A549 (cell line): Measurements from ENCODE around the gene SCAP. TPM values are rescaled to one million over a fixed set of nuclear protein-coding genes. Genes with fewer than 3 reads are reported as not detected.

Experiments
- ATAC-seq, 2 experiments: fragments of 200-7000 bp in 1 of 2; fragments of >200 bp in 1 of 2; cut with Nextera tagmentation in 1 of 2; cut with Tn5 transposase in 1 of 2; 3 replicates each; pipeline versions ENCODE4 v1.8.0 to v1.9.1; 2018 to 2020; ENCODE audit warnings: mild to moderate bottlenecking in 1 of 2, moderate library complexity in 1 of 2
- CTCF ChIA-PET: fragments of 300-600 bp; sonication (Branson Sonifier 250); formaldehyde crosslinking; extraction: SDS; loops from one replicate; lab custom pipeline; 2021; ENCODE audit warnings: antibody characterized with exemption, inconsistent platforms; lab: Yijun Ruan, JAX
- POLR2A ChIA-PET: fragments of 350-600 bp; formaldehyde crosslinking; extraction: SDS; loops from one replicate; lab custom pipeline; 2021; ENCODE audit warnings: antibody characterized with exemption, inconsistent platforms; lab: Yijun Ruan, JAX
- DNase-seq, 2 experiments: peaks; one replicate each; pipeline versions ENCODE4 v3.0.0 to v3.0.0-alpha.2; 2011 to 2016; ENCODE audit warnings: low read depth in 1 of 2, low spot score in 1 of 2
- FAIRE-seq: peaks from 2 replicates; lab custom pipeline; 2011; peaks lifted over from hg19 to GRCh38; lab: Jason Lieb, UNC
- H3K27ac ChIP-seq, 2 experiments: fragments of >200 bp; sonication (Bioruptor Twin); formaldehyde crosslinking; 3 replicates each; pipeline ENCODE4 v1.5.1; 2016 to 2017
- H3K4me1 ChIP-seq: fragments of >200 bp; sonication (Bioruptor Twin); formaldehyde crosslinking; 3 replicates; pipeline ENCODE4 v1.6.1; 2016
- H3K4me2 ChIP-seq: fragments of >200 bp; sonication (Bioruptor Twin); formaldehyde crosslinking; 3 replicates; pipeline ENCODE4 v1.6.1; 2016
- H3K4me3 ChIP-seq: fragments of >200 bp; sonication (Bioruptor Twin); formaldehyde crosslinking; 3 replicates; pipeline ENCODE4 v1.5.1; 2016
- H3K9me3 ChIP-seq: fragments of >200 bp; sonication (Bioruptor Twin); formaldehyde crosslinking; 3 replicates; pipeline ENCODE4 v1.6.1; 2016
- CBX2 ChIP-seq: fragments of 200-600 bp; sonication (generic); IDR thresholded peaks from 2 replicates; pipeline ENCODE4 v1.6.1; 2016; ENCODE audit warnings: low read depth, mild to moderate bottlenecking, borderline replicate concordance
- CBX8 ChIP-seq: fragments of 200-600 bp; sonication (generic); IDR thresholded peaks from 2 replicates; pipeline ENCODE4 v1.6.1; 2016
- CHD2 ChIP-seq: fragments of 150-350 bp; IDR thresholded peaks from 2 replicates; pipeline ENCODE4 v1.6.1; 2014; ENCODE audit warnings: low read length; ENCODE audit not compliant: partially characterized antibody
- EHF ChIP-seq: fragments of 250-450 bp; sonication (Bioruptor Pico); IDR thresholded peaks from 2 replicates; pipeline ENCODE4 v1.5.0; 2020; ENCODE audit warnings: mild to moderate bottlenecking
- EHMT2 ChIP-seq: fragments of 200-600 bp; sonication (generic); IDR thresholded peaks from 2 replicates; pipeline ENCODE4 v1.6.1; 2016; ENCODE audit warnings: antibody characterized with exemption, low read depth, mild to moderate bottlenecking, moderate library complexity
- HOXA7 ChIP-seq: fragments of 250-450 bp; sonication (Bioruptor Pico); IDR thresholded peaks from 2 replicates; pipeline ENCODE4 v1.5.0; 2020; ENCODE audit warnings: mild to moderate bottlenecking, moderate library complexity
- JUN ChIP-seq, 2 experiments: fragments of >200 bp; sonication (Bioruptor Twin); formaldehyde crosslinking; IDR thresholded peaks; 2 replicates in 1 of 2; 3 replicates in 1 of 2; pipeline ENCODE4 v1.6.1; 2016 to 2017
- JUNB ChIP-seq: fragments of >200 bp; sonication (Bioruptor Twin); formaldehyde crosslinking; IDR thresholded peaks from 2 replicates; pipeline ENCODE4 v1.6.1; 2016
- KDM5A ChIP-seq: fragments of 200-600 bp; sonication (generic); IDR thresholded peaks from 2 replicates; pipeline ENCODE4 v1.6.1; 2016; ENCODE audit warnings: antibody characterized with exemption, mild to moderate bottlenecking
- MAFK ChIP-seq: fragments of 450-650 bp; IDR thresholded peaks from 2 replicates; pipeline ENCODE4 v1.6.1; 2014; ENCODE audit not compliant: partially characterized antibody
- NPAS2 ChIP-seq: fragments of 250-450 bp; sonication (Bioruptor Pico); IDR thresholded peaks from 2 replicates; pipeline ENCODE4 v1.8.0; 2022; ENCODE audit warnings: mild to moderate bottlenecking, moderate library complexity, borderline replicate concordance
- POLR2AphosphoS2 ChIP-seq: conservative IDR thresholded peaks from 2 replicates; pipeline ENCODE4 v1.6.1; 2012; ENCODE audit warnings: low read length, improper control_type of control experiment, inconsistent platforms
- RAD21 ChIP-seq, 2 experiments: fragments of >200 bp in 1 of 2; sonication (Bioruptor Twin) in 1 of 2; formaldehyde crosslinking in 1 of 2; IDR thresholded peaks in 1 of 2; conservative IDR thresholded peaks in 1 of 2; 2 replicates in 1 of 2; 3 replicates in 1 of 2; pipeline ENCODE4 v1.6.1; 2012 to 2018; ENCODE audit warnings: inconsistent platforms in 1 of 2
- RFX5 ChIP-seq: fragments of 450-650 bp; IDR thresholded peaks from 2 replicates; pipeline ENCODE4 v1.7.1; 2014; ENCODE audit warnings: antibody characterized with exemption, mild to moderate bottlenecking, moderate library complexity
- RNF2 ChIP-seq: fragments of 200-600 bp; sonication (generic); IDR thresholded peaks from 2 replicates; pipeline ENCODE4 v1.6.1; 2016; ENCODE audit warnings: low read depth, mild to moderate bottlenecking, antibody characterized with exemption, moderate library complexity, borderline replicate concordance
- SREBF2 ChIP-seq: fragments of 450-650 bp; IDR thresholded peaks from 2 replicates; pipeline ENCODE4 v1.6.1; 2014; ENCODE audit warnings: mild to moderate bottlenecking, moderate library complexity
- TFCP2L1 ChIP-seq: fragments of 250-450 bp; sonication (Bioruptor Pico); IDR thresholded peaks from 2 replicates; pipeline ENCODE4 v1.5.0; 2021; ENCODE audit warnings: mild to moderate bottlenecking
- ZC3H11A ChIP-seq: fragments of 450-650 bp; IDR thresholded peaks from 2 replicates; pipeline ENCODE4 v1.6.1; 2014; ENCODE audit warnings: antibody characterized with exemption, mild to moderate bottlenecking
- ZSCAN20 ChIP-seq: fragments of 250-450 bp; sonication (Bioruptor Pico); IDR thresholded peaks from 2 replicates; pipeline ENCODE4 v1.8.0; 2022; ENCODE audit warnings: mild to moderate bottlenecking, moderate library complexity
- WGBS: methylation state at CpG from one replicate; pipeline ENCODE4 v1.1.6; 2017; ENCODE audit errors: missing lambda C conversion rate; 5-methylcytosine and 5-hydroxymethylcytosine counted together
- polyA plus RNA-seq, 4 experiments: library from polyadenylated mRNA; depleted of rRNA in 3 of 4; stranded (reverse); fragments of >200 nt; fragmentation: RNase III in 1 of 4; extraction: RNeasy Plus Mini Kit Qiagen cat#74134 plus additional on column Dnase treatment in 1 of 4; gene quantifications; 2 replicates in 3 of 4; 3 replicates in 1 of 4; pipeline ENCODE4 v1.2.3, GENCODE V29; 2011 to 2017
- TF ChIP-seq, protein P1 (sequence below): fragments of >200 bp; sonication (Bioruptor Twin); formaldehyde crosslinking; IDR thresholded peaks from 3 replicates; pipeline ENCODE4 v1.5.1; 2016
- TF ChIP-seq, protein P2 (sequence below): fragments of >200 bp; sonication (Bioruptor Twin); formaldehyde crosslinking; IDR thresholded peaks from 3 replicates; pipeline ENCODE4 v1.6.1; 2016

SCAP gene
- polyA plus RNA-seq, 2 of the 4 experiments (the other 2 are of a cell fraction): 12.9 to 25.9 TPM

GRCh38 chr3:47432673-47433072 lies 43.1 kb downstream of the SCAP start:
- no peak for ATAC-seq
- no peak for FAIRE-seq
- Histone ChIP-seq H3K9me3 (no peaks in the 10 kb centered on the region), H3K4me1 (no peaks in the 10 kb centered on the region), H3K4me2 (no peak overlapping the region), H3K27ac (no peak overlapping the region), H3K4me3 (no peak overlapping the region)
- CTCF ChIA-PET: interaction anchor here (0.5 to 2.8 kb wide), 5 partner anchors 11 to 984 kb away, joined by 3 to 7 read pairs (median 4); no protein-coding TSS in a partner anchor
- POLR2A ChIA-PET: no interaction called here
- 100% methylated on average over 2 of the region's 2 CpGs for WGBS
- TF ChIP-seq CHD2: no peak
- no peak for TF ChIP-seq CBX2
- TF ChIP-seq SREBF2: no peak
- no peak for TF ChIP-seq ZC3H11A
- TF ChIP-seq MAFK: no peak
- TF ChIP-seq POLR2AphosphoS2: no peak
- no peak for TF ChIP-seq EHF (CRISPR knock-in tag)
- TF ChIP-seq ZSCAN20 (CRISPR knock-in tag): no peak
- no peak for TF ChIP-seq RAD21 (conservative IDR thresholded peaks at IDR 0.05 in 1 of 2, IDR thresholded peaks at IDR 0.05 in 1 of 2)
- TF ChIP-seq RFX5: no peak
- TF ChIP-seq, protein P1, sequence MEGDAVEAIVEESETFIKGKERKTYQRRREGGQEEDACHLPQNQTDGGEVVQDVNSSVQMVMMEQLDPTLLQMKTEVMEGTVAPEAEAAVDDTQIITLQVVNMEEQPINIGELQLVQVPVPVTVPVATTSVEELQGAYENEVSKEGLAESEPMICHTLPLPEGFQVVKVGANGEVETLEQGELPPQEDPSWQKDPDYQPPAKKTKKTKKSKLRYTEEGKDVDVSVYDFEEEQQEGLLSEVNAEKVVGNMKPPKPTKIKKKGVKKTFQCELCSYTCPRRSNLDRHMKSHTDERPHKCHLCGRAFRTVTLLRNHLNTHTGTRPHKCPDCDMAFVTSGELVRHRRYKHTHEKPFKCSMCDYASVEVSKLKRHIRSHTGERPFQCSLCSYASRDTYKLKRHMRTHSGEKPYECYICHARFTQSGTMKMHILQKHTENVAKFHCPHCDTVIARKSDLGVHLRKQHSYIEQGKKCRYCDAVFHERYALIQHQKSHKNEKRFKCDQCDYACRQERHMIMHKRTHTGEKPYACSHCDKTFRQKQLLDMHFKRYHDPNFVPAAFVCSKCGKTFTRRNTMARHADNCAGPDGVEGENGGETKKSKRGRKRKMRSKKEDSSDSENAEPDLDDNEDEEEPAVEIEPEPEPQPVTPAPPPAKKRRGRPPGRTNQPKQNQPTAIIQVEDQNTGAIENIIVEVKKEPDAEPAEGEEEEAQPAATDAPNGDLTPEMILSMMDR: no peak
- DNase-seq: no peak

GRCh38 chr3:47431225-47431624 lies 44.5 kb downstream of the SCAP start:
- 94% methylated on average over 3 of the region's 3 CpGs for WGBS
- CTCF ChIA-PET: interaction anchor here (3.6 kb wide), 1 partner anchor 11 kb away, joined by 24 read pairs; no protein-coding TSS in a partner anchor
- ATAC-seq: no peak
- FAIRE-seq: no peak
- Histone ChIP-seq H3K4me1 (no peaks in the 10 kb centered on the region), H3K9me3 (no peaks in the 10 kb centered on the region), H3K4me2 (no peak overlapping the region), H3K27ac (no peak overlapping the region), H3K4me3 (no peak overlapping the region)
- POLR2A ChIA-PET: no interaction called here
- no peak for DNase-seq
- TF ChIP-seq, protein P1: no peak
- no peak for TF ChIP-seq CBX8
- TF ChIP-seq HOXA7 (CRISPR knock-in tag): no peak
- no peak for TF ChIP-seq ZSCAN20 (CRISPR knock-in tag)
- no peak for TF ChIP-seq JUNB
- no peak for TF ChIP-seq NPAS2 (CRISPR knock-in tag)
- TF ChIP-seq JUN (IDR thresholded peaks at IDR 0.05): no peak
- no peak for TF ChIP-seq TFCP2L1
- no peak for TF ChIP-seq KDM5A
- TF ChIP-seq, protein P2, sequence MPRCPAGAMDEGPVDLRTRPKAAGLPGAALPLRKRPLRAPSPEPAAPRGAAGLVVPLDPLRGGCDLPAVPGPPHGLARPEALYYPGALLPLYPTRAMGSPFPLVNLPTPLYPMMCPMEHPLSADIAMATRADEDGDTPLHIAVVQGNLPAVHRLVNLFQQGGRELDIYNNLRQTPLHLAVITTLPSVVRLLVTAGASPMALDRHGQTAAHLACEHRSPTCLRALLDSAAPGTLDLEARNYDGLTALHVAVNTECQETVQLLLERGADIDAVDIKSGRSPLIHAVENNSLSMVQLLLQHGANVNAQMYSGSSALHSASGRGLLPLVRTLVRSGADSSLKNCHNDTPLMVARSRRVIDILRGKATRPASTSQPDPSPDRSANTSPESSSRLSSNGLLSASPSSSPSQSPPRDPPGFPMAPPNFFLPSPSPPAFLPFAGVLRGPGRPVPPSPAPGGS: no peak
- no peak for TF ChIP-seq RNF2
- TF ChIP-seq EHMT2: no peak
